GOT3 (cell line): Measurements from ENCODE around the gene KIR2DL1.
"Not testable (repeated sequence)": the region's sequence is repeated elsewhere in the genome, so short reads cannot be mapped to it uniquely, and the experiment has no call there.

Experiments used
- DNase-seq: peaks from one replicate; lab custom pipeline; 2025; ENCODE audit warnings: mixed read lengths; lab: John Stamatoyannopoulos, UW

KIR2DL1 gene

GRCh38 chr19:54824416-54824815 lies 54.8 kb downstream of the KIR2DL1 start:
- DNase-seq, result not testable (repeated sequence)

- DNase-seq, result not testable (repeated sequence)
Observed at GRCh38 chr19:54825326-54825725, 55.7 kb downstream of the KIR2DL1 start.

- not testable (repeated sequence) for DNase-seq
Observed at GRCh38 chr19:54828064-54828463, 58.5 kb downstream of the KIR2DL1 start.

- DNase-seq, result not testable (repeated sequence)
Observed at GRCh38 chr19:54832496-54832895, 62.9 kb downstream of the KIR2DL1 start, which contains the start of gene KIR2DS4. TSS of gene KIR2DS4 (plus strand) at chr19:54832676.
